Measurements from ENCODE around the gene PLB1.

The PLB1 gene

DNA sequence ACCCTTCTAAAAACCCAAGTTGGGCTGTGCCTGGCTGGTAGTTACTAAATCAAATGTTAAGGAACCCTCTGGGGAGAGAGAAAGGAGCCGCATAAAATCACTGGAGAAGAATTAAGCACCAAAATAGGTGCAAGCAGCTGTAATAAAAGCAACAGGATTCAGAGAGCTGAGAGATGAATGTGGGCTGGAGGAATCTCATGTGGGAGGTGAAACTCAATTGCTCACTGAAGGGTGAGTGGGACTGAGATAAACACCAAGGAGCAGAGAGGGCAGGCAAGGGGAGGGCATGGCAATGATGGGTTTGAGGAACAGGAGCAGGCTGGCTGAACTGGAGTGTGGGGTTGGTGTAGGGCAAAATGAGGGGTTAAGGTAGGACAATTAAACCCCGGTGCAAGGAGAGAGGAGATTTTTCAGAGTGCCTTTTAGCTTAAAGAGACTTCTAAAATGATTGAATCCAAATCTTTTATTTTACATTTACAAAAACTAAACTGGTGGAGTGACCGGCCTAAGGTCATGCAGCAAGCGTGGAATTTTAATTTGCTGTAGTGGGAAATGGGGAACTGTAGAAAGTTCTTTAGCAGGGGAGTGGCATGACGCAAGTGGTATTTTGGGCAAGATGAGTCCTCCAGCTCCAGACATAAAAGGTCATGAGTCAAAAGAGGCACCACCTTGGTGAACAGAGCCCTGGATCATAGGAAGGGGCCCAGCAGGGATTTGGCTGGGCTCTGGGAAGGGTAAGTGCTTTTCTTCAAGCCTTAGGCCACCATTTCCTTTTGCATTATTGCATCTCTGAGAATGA lies 10.5 kb downstream of the PLB1 start:
- DNase-seq (ENCODE audit: low read depth in 3 of 3) = no peak

DNA sequence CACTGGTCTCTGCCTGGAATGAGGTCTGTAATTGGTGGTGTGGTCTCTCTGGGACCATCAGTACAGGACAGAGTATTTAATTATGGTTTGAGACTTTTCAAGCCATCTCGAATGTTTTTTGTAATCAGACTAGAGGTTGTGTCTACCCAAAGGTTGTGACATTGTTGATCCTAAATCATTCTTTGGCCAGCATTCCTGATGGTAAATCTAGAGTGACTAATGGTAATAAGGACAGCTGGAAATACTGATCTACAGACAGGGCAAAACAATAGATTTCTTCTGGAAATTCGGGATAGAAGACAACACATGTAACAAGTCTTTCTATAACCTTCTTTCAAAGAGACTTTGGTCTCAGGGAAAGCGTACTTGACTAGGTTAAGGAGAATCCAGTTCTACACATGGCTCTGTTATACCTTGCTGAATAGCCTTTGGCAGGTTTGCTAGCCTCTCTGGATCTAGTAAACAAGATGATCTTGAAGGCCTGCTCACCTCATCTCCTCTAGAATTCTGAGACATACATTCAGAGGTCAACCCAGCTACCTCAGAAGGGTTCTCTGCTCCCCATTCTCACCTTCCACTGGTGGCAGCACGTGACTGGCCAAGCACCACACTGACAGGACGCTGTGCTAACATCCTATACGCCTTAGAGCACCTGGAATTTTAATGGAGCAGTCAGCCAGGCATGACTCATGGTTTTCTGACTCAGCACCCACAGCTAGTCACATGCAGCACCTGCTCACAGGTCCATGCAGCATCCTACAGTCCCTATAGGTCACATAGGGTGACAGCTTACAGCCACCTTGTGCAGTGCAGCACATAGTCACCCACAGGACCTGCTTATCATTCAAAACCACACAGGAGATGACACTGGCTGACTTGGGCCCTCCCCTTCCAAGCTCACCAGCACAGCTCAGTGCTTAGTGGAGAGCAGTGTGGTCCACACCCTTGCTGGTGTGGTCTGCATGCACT lies 12.2 kb downstream of the PLB1 start:
- no peak for DNase-seq (ENCODE audit: low read depth in 3 of 3)

DNA sequence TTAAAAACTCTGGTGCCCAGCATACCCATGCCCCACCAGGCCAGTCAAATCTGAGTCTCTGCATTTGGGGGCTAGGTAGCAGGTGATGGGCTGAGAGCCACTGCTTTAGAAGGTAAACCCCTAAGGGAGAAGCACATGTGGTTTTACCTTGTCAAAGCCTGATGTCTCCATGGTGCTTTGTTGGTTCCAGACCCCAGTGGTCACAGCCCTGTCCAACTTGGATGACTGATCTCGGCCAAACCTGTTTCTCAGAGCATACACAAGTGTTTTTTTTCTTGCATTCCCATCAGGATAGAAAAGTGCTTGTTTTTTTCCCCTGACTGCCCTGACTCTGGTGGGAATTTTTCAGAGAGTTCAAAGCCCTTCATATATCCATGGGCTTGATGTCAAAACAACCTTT lies 13.5 kb downstream of the PLB1 start:
- DNase-seq (ENCODE audit: low read depth in 3 of 3) = no peak

DNA sequence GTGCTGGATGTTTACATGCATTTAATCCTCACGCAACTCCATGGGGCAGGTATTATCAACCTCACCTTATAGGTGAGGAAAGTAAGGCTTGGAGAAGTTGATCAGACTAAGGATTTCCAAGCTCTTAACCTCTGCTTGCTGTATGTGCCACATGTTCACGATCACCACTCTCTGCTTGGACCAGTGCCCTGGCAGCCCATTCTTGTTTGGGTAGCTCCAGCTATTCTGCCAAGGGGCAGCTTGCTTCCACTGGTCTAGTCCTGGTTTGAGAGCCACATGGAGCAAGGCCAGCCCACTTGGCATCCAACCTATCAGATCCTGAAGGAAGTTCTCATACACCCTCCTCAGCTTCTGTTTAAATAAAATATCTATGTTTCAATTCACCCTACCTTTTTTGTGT lies 14.3 kb downstream of the PLB1 start:
- no peak for DNase-seq (ENCODE audit: low read depth in 3 of 3)

DNA sequence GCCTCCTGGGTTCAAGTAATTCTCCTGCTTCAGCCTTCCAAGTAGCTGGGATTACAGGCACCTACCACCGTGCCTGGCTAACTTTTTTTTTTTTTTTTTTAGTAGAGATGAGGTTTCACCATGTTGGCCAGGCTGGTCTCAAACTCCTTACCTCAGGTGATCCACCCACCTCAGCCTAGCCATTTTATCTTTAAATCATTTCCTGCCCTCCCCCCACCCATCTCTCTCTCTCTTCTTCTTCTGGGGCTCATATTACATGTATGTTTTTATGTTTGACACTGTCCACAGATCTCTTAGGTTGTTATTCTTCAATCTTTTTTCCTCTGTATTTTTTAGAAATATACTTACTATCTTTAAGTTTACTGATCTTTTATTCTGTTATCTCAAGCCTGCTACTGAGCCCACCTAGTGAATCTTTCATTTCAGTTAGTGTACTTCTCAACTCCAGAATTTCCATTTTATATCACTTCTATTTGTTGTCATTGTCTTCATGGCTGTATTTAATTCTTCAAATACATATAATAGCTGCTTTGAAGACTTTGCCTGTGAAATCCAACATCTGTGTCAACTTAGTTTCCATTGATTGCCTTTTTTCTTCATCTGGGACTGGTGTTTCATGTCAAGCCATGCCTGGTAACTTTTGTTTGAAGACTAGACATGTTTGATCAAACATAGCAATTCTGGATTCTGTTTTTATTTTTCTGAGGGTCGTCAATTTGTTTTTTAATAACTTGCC lies 16.2 kb downstream of the PLB1 start:
- DNase-seq (ENCODE audit: low read depth in 3 of 3) = no peak

DNA sequence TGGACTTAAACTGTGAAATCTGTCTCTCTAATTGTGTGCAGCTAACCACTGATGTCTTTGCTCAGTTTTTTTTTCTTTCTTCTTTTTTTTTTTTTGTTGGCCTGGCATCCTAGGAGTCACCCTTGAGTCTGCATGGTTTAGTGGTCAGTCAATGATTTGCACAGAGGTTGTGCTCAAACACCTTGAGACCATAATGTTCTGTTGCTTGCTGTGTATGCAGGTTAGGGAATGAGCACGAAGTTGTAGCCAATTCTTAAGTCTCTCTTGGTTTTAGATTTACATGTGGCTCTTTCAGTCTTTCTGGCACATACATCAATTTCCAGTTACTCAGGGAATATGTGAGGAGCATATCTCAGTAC lies 16.7 kb downstream of the PLB1 start:
- DNase-seq (ENCODE audit: low read depth in 3 of 3) = no peak

DNA sequence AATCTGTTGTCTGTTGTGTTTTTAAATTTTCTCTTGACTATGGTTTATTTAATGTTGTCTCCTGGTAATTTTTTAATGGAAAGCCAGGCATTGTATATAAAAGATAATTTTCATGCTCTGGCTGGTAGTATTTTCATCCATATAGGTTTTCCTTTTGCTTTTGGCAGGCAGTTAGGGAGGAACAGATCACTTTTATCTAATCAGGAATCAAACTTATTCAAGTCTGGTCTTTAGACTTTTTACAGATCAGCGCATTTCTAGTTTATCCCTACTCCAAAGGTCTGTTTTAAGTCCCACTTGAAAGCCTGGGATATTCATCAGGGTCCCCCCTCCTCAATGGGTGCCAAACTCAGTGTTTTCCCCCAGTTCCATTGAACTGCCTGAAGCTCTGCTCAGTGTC lies 17.2 kb downstream of the PLB1 start:
- no peak for DNase-seq (ENCODE audit: low read depth in 3 of 3)

DNA sequence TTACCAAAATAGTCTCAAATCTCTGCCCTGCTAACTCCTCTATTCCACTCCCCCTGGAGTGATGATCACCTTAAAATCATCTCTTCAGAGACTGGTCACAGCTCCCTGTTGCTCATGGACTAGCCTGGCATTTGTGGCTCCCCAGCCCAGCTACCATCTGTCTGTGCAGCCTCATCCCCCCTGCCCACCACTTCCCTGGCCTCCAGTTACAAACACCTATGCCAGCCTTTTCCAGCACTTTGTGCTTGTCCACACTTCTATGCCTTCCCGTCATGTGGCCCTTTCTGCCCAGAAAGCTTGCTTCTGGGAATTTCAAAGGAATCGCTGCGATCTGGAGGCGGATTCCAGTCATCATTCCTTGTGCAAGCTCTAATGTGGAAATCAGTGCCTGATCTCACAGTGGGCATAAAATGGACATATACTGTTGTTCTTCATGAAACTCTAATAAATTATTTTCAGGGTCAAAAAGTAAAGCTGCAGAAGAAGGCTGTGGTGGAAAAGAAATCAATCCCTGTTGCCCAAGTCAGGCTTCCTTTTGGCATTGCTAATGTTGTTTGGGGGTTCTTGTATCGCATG lies 19.4 kb downstream of the PLB1 start:
- no peak for DNase-seq (ENCODE audit: low read depth in 3 of 3)

DNA sequence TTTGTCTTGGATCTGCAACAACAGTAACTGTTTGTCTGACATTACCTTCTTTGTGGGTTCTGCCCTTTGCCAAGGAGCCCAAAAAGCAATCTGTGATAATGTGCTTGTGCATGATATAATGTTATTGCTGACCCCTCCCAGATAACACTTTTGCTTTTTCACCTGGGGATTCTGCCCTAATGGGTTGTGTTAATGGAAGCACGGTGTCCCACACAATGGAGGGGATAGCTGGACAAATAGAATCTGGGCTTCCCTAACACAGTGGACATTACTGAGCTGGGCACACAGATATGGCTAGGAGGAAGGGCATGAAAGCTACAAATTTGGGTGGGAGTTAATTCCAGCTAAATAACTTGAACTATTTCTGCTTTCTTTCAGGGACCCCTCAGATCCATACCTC lies 20.6 kb downstream of the PLB1 start:
- DNase-seq (ENCODE audit: low read depth in 3 of 3) = no peak

DNA sequence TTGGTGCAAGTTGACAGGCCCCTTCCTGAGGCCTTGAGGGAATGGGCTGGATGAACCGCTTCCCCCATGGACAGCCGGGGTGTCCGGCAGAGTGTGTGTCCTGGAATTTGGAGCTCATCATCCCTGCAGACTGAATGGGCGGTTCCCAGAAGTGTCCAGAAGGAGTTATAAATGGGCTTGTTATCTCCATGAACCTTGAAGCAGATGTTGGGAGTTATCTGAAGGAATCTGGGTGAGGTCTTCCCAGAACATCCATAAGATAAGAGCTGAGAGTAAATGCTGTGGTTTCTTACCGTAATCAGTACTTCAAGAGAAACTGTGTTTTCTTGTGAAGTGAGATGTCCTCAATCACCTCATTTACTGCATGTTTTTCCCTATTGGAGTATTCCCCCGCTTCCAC lies 21.1 kb downstream of the PLB1 start:
- DNase-seq (ENCODE audit: low read depth in 3 of 3) = no peak

DNA sequence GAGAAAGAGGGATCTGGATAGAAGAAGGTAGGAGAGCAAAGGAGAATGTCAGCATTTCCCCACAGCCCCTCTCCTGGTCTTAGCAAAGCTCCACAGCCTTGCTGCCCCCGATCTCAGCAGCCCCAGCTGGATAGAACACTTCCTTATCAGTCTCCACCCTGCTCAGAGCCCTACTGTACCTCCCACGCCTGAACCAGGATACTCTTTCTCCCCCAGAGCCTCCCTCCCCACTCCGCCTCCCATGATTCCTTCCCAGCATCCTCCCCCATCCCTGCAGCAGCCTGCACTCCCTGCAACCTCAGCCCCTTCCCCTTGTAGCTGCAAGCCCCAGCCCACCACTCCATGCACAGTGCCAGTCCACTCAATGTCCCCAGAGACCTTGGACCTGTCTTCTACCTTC lies 25.8 kb downstream of the PLB1 start:
- no peak for DNase-seq (ENCODE audit: low read depth in 3 of 3)

DNA sequence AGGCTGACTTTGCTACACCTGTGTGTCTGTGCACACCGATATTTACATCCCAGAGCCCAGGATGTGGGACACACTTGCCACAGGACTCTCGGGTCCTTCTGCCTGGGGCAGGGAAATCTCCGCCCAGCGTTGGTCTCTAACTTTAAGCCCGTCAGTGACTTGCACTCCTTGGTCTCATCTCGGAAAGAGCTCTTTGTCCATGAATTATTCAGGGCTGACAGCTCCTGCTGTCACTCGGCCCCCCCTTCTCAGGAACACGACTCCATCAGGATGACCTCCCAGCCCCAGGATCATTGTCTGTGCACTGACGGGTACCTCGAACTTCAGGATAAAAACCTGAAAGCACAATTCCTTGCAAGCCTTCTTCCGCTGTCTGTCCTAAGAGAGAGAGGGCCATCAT lies 26.6 kb downstream of the PLB1 start:
- no peak for DNase-seq (ENCODE audit: low read depth in 3 of 3)

DNA sequence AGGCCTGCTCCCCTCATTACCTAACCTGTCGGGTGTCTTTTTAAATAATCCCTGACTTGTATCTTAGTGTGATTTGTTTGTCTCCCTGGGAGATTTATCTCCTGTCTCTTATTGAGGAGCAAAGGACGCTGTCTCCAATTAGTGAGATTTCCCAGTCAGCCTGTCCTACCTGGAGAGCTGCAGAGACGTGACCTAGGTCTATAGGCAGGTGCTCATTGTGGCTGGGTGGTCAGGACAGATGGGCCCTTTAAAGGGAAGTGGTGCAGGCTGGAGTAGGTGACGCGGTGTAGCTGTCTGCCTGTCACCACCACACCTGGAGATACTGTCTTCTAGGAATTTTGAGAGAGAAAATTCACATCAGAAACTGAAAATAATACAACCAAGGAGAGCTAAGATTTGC lies 28.0 kb downstream of the PLB1 start:
- no peak for DNase-seq (ENCODE audit: low read depth in 3 of 3)

DNA sequence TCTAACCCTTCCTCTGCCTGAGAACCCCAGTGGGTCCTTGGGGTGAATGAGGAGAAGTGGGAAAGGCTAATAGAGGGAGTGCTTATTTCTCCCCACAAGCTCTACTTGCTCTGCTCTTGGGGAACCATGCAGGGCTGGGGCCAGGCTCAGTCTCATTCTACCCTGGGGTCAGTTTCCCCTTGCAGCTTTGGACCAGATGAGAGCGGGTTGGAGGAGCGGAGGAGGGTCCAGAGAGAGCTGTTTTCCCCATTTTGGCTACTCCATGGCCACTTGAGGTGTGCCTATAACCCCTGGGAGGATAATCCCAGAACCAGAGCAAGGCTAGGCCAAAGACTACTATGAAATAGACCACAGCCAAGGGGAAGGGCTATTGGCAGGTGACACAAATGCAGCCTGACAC lies 29.6 kb downstream of the PLB1 start:
- no peak for DNase-seq (ENCODE audit: low read depth in 3 of 3)

DNA sequence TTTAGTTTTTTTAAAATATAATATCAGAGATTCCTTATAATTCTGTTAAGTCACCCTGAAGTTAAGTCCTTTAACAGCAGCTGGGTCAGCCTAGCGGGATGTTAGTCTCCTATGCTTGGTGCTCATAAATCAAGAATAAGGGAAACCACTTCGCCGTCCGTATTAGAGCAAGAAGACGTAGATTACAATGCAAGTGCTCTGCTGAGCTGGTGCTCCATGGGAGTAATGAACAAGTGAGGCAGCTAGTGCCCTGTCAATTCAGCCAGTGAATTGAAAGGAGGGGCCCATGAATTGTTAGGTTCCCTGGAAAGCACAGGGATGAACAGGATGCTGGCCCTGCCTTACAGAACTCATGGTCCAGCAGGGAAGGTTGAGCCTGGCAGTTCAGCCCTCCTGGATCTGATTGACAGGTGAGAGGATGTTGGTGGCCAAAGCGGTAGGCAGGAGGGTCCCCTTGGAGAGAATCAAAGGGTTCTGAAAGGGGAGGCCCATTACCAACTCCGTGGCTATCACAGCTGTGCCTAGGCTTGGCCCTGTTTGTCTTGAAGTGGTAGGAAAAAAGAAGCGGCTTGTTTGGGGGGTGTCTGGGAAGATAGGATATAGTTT lies 30.8 kb downstream of the PLB1 start:
- DNase-seq (ENCODE audit: low read depth in 3 of 3) = no peak

DNA sequence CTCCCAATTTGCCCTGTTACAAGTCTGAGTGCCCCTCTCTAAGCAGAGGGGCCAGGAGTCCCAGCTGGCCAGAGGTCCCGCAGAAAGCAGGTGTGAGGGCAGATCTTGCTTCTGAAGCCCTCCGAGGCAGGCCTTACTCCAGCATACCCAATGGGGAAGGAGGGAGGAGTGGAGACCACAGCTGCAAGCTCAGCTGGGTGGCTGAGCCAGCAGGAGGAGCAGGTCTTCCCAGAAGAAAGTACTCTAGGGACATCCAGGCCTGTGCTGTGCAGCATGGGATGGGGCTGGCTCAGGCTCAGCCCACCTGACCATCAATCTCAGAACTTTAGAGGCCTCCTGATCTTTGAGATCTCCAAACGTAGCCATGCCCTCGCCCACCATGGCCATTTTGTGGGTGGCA lies 31.3 kb downstream of the PLB1 start:
- DNase-seq (ENCODE audit: low read depth in 3 of 3) = no peak

DNA sequence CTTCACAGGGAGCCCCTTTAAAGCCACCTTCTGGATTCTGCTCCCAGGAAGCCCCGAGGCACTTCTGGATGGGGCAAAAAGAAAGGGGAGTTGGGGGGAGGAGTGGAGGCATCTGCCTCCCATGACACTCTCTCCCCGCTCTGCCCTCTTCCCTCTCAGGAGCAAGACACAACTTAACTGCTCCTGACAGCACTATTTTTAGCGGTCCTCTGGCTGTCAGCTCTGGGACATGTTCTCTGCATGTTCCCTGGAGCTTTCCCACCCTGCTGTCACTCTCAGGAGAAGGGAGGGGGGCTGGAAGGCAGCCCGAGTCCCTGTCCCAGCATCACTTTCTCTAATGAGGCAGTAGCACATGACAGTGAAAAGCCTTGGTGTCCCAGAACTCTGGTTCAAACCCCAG lies 32.3 kb downstream of the PLB1 start:
- DNase-seq (ENCODE audit: low read depth in 3 of 3) = no peak

DNA sequence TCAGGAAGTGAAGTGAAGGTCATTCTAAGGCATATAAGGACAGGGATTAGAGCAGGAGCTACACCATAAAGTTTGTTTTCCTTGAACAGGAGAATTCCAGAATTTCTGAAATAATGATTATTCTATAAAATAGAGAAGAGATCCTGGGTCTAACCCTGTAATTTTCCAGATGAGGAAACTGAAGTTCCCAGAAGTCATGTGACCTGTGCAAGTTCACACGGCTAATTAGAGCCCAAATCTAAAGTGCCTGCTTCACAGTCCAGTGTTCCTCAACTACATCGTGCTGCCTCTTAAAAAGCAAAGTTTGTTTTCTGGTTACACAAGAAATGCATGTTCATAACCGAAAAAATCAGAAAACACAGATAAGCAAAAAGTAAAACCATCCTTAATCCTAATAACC lies 34.9 kb downstream of the PLB1 start:
- DNase-seq (ENCODE audit: low read depth in 3 of 3) = no peak

DNA sequence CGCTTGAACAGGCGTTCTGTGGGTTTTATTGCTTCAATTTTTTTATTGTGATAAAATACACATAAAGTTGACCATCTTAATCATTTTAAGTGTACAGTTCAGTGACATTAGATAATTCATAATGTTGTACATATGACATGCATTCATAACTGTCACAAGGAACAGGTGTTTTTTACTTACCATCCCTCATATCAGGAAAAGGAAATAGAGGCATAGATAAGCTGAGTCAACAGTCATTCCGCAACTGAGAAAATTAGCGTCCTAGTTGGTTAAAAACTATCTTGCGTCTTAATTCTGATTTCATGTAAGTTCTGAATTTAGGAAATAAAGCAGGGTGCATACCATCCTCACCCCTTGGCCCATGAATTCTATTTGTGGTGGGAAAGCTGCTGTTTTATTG lies 36.5 kb downstream of the PLB1 start:
- DNase-seq (ENCODE audit: low read depth in 3 of 3) = no peak

DNA sequence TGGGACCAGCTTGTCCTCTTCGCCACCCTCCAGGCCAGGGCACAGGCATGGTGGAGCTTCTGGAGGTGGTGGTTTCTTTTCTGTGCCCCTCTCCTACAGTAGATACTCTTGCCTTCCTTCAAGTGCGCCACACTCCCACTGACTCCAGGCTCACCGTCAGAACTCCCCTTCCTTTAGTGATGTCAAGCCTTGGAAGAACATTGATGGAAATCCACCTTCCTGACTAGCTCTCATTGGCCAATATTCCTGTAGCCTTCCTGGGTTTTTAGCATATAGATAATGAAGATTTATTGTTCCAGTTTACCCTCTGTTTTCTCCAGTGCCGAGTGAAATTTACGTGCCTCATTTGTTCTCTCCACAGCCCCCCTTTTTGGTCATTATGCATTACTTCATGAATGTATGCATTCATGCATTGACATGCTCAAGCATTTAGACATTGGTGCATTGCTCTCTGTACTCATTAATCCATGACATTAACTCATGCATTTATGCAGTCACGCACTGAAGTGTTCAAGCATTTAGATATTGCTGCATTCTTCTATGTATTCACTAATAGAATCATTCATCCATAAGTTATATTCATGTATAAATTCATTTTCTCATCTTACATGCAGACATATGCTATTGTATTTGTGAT lies 37.3 kb downstream of the PLB1 start:
- no peak for DNase-seq (ENCODE audit: low read depth in 3 of 3)

DNA sequence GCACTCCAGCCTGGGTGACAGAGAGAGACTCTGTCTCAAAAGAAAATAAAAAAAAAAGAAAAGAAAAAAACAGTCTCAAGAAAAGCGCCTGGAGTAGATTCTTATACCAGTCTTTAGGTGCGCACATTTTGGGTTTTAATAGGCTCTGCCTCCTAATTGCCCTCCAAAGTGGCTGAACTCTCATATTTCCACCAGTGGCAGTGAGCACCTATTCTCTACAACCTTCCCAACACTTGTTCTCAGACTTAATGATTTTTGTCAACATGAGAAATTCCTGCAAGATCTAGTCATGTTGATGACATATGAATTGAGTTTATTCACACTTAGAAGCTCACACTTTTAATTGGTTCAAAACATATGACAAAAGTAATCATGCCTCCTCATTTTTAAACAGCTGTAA lies 39.0 kb downstream of the PLB1 start:
- DNase-seq (ENCODE audit: low read depth in 3 of 3) = no peak

Measured in stimulated activated CD4-positive, alpha-beta T cell treated with anti-CD3 and anti-CD28 coated beads, TNF-alpha, amount 100 ng/mL, for 4 hours (primary cell).